Sciatic nerve (tissue), 1 donor: Measurements from ENCODE around the gene NBPF1. TPM values are rescaled to one million over a fixed set of nuclear protein-coding genes. Genes with fewer than 3 reads are reported as not detected.

ENCODE experiments used
- total RNA-seq: library from RNA; stranded (reverse); fragmentation: NEBNext Ultra II Directional; extraction: Animal tissue kit (Norgen Biotek cat#: 25700); gene quantifications from one replicate; pipeline ENCODE4 v1.2.1, GENCODE V29; 2021
- donor health status: DM: no; HTN: no; CAD: no.

Gene NBPF1
- total RNA-seq, 1 donor from 2014 or later, result 40.4 TPM

Other genes with a start within 250 kb of the NBPF1 start
- 99.4 TPM for gene SZRD1, start 246.3 kb downstream of the NBPF1 start, total RNA-seq
- 0.49 TPM for gene SPATA21, start 176.1 kb downstream of the NBPF1 start, total RNA-seq
- gene NECAP2, start 172.8 kb downstream of the NBPF1 start, total RNA-seq, result 52.9 TPM
- 13,769 TPM for gene RNU1-1, start 99.3 kb downstream of the NBPF1 start, total RNA-seq
- 13,769 TPM for gene RNU1-3, start 53.4 kb upstream of the NBPF1 start, total RNA-seq
- 13,769 TPM for gene RNU1-4, start 127.0 kb upstream of the NBPF1 start, total RNA-seq